HepG2 (cell line): Measurements from ENCODE around the gene NALCN. TPM values are rescaled to one million over a fixed set of nuclear protein-coding genes. Genes with fewer than 3 reads are reported as not detected.

Source experiments
- ATAC-seq: fragments of 200-7000 bp; cut with Tn5 transposase; 3 replicates; pipeline ENCODE4 v1.9.1; 2020; ENCODE audit warnings: mild to moderate bottlenecking, moderate library complexity
- BruUV-seq: library from RNA; stranded (reverse); fragments of 400-500 nt; replicated peaks from 2 replicates; lab custom pipeline; 2021; lab: Mats Ljungman, UMichigan
- CTCF ChIA-PET: fragments of 300-600 bp; formaldehyde crosslinking; extraction: SDS; loops from one replicate; lab custom pipeline; 2021; ENCODE audit warnings: low total read pairs, inconsistent platforms, low intra/inter-chr PET ratio; lab: Yijun Ruan, JAX
- POLR2A ChIA-PET: fragments of 350-600 bp; sonication (Branson Sonifier 250); formaldehyde crosslinking; loops from one replicate; lab custom pipeline; 2020; ENCODE audit warnings: antibody characterized with exemption, inconsistent platforms; lab: Yijun Ruan, JAX
- DNase-seq: peaks from one replicate; pipeline ENCODE4 v3.0.0-alpha.2; 2015; ENCODE audit warnings: low spot score
- FAIRE-seq: peaks from 3 replicates; lab custom pipeline; 2011; peaks lifted over from hg19 to GRCh38; lab: Jason Lieb, UNC
- H2AFZ ChIP-seq: one replicate; pipeline ENCODE4 v1.6.1; 2011; ENCODE audit warnings: low read length, inconsistent platforms
- H3K27ac ChIP-seq: fragments of 300-600 bp; 3 replicates; pipeline ENCODE4 v1.8.0; 2011; ENCODE audit warnings: mixed run types, mild to moderate bottlenecking, mixed read lengths, low read length, inconsistent platforms; ENCODE audit not compliant: insufficient read depth; ENCODE audit errors: extremely low read length
- H3K27me3 ChIP-seq, 2 experiments: fragments of 200-600 bp in 1 of 2; 2 replicates in 1 of 2; 3 replicates in 1 of 2; pipeline versions ENCODE4 v1.6.0 to v1.8.0; 2011; ENCODE audit warnings: low read length in 2 of 2, mild to moderate bottlenecking in 2 of 2, moderate library complexity in 2 of 2, inconsistent platforms in 1 of 2; ENCODE audit not compliant: insufficient read depth in 2 of 2, control insufficient read depth in 1 of 2
- H3K36me3 ChIP-seq, 2 experiments: fragments of 200-600 bp in 1 of 2; replicated peaks in 1 of 2; 2 replicates in 1 of 2; 3 replicates in 1 of 2; pipeline versions ENCODE4 v1.5.1 to v1.8.0; 2011; ENCODE audit warnings: low read length in 2 of 2, inconsistent platforms in 1 of 2; ENCODE audit not compliant: insufficient read depth in 2 of 2, control insufficient read depth in 1 of 2
- H3K4me1 ChIP-seq: 2 replicates; pipeline ENCODE4 v1.5.1; 2012; ENCODE audit warnings: low read length, inconsistent platforms; ENCODE audit not compliant: insufficient read depth
- H3K4me2 ChIP-seq: 2 replicates; pipeline ENCODE4 v1.6.0; 2011; ENCODE audit warnings: low read depth, low read length, inconsistent platforms
- H3K4me3 ChIP-seq, 3 experiments: fragments of 200-600 bp in 1 of 3; sonication (generic), shearing (Covaris generic) in 1 of 3; replicated peaks in 1 of 3; 2 replicates each; pipeline ENCODE4 v1.5.1; 2011 to 2016; ENCODE audit warnings: low read length in 3 of 3, inconsistent platforms in 2 of 3, low read depth in 2 of 3, mild to moderate bottlenecking in 2 of 3, control low read depth in 1 of 3, mixed read lengths in 1 of 3; ENCODE audit not compliant: insufficient read depth in 1 of 3
- H3K79me2 ChIP-seq: one replicate; pipeline ENCODE4 v1.6.1; 2011; ENCODE audit warnings: low read length, inconsistent platforms; ENCODE audit not compliant: insufficient read depth
- H3K9ac ChIP-seq: 2 replicates; pipeline ENCODE4 v1.6.0; 2011; ENCODE audit warnings: mild to moderate bottlenecking, low read depth, low read length, inconsistent platforms; ENCODE audit not compliant: insufficient read depth
- H3K9me3 ChIP-seq: 2 replicates; pipeline ENCODE4 v1.5.1; 2012; ENCODE audit warnings: mild to moderate bottlenecking, low read length
- H4K20me1 ChIP-seq: 2 replicates; pipeline ENCODE4 v1.6.0; 2011; ENCODE audit warnings: inconsistent platforms, mild to moderate bottlenecking, low read length, moderate library complexity; ENCODE audit not compliant: insufficient read depth
- MAFK ChIP-seq, 2 experiments: IDR thresholded peaks in 1 of 2; conservative IDR thresholded peaks in 1 of 2; 2 replicates each; pipeline ENCODE4 v1.6.1; 2011; ENCODE audit warnings: improper control_type of control experiment in 2 of 2, low read length in 2 of 2
- PRMT3 ChIP-seq: sonication (generic); formaldehyde crosslinking; IDR thresholded peaks from 2 replicates; pipeline ENCODE4 v1.8.1; 2022; ENCODE audit warnings: low read depth, mild to moderate bottlenecking, moderate library complexity, missing genetic modification reagents, borderline replicate concordance
- ZBTB20 ChIP-seq: sonication (generic); formaldehyde crosslinking; IDR thresholded peaks from 2 replicates; pipeline ENCODE4 v1.8.1; 2023; ENCODE audit warnings: missing genetic modification reagents, low read depth, mild to moderate bottlenecking, borderline replicate concordance
- ZNF10 ChIP-seq: sonication (generic); formaldehyde crosslinking; IDR thresholded peaks from 2 replicates; pipeline ENCODE4 v1.4.0; 2020; ENCODE audit warnings: mild to moderate bottlenecking, low read depth, missing genetic modification reagents, borderline replicate concordance
- ZNF546 ChIP-seq: sonication (generic); formaldehyde crosslinking; conservative IDR thresholded peaks from 2 replicates; pipeline ENCODE4 v1.8.1; 2023; ENCODE audit warnings: mild to moderate bottlenecking, missing genetic modification reagents
- ZNF547 ChIP-seq: sonication (generic); formaldehyde crosslinking; IDR thresholded peaks from 2 replicates; pipeline ENCODE4 v1.5.1; 2020; ENCODE audit warnings: mild to moderate bottlenecking, missing genetic modification reagents
- ZNF816 ChIP-seq: sonication (generic); formaldehyde crosslinking; IDR thresholded peaks from 2 replicates; pipeline ENCODE4 v1.8.0; 2022; ENCODE audit warnings: missing genetic modification reagents, mild to moderate bottlenecking, borderline replicate concordance
- WGBS: methylation state at CpG from one replicate; pipeline ENCODE4 v1.1.6; 2017; ENCODE audit warnings: low lambda C conversion rate; 5-methylcytosine and 5-hydroxymethylcytosine counted together
- in situ Hi-C: cut with HindIII; loops from 2 replicates; pipeline ENCODE4 v1.10.0; 2017; ENCODE audit warnings: low pct_unique_long_range_greater_than_20kb; ENCODE audit not compliant: extremely low pct_ligation_motif_present
- intact Hi-C: fragments of 100-400 bp; cut with micrococcal nuclease; formaldehyde crosslinking; loops from one replicate; pipeline ENCODE4 v1.10.0; 2022; ENCODE audit not compliant: unreplicated experiment
- polyA plus RNA-seq, 8 experiments: library from polyadenylated mRNA; depleted of rRNA in 3 of 8; stranded (reverse) in 7 of 8; unstranded in 1 of 8; fragments of >200 nt; fragmentation: Illumina TruSeq in 4 of 8; extraction: Trizol in 4 of 8; gene quantifications; 2 replicates each; pipeline versions ENCODE4 v1.2.1 to v1.2.3, GENCODE V29; 2011 to 2016; ENCODE audit warnings: low read depth in 4 of 8, missing spikeins in 1 of 8, mixed read lengths in 1 of 8; ENCODE audit not compliant: insufficient read depth in 1 of 8
- total RNA-seq, 5 experiments: library from RNA; depleted of rRNA; stranded (reverse); fragments of >200 nt; fragmentation: Illumina TruSeq; extraction: Trizol; gene quantifications; 2 replicates each; pipeline ENCODE4 v1.2.3, GENCODE V29; 2016; ENCODE audit warnings: low read depth in 1 of 5
- TF ChIP-seq, protein P1 (sequence below): sonication (generic); formaldehyde crosslinking; IDR thresholded peaks from 2 replicates; pipeline ENCODE4 v1.8.1; 2022; ENCODE audit warnings: mild to moderate bottlenecking, missing genetic modification reagents
- TF ChIP-seq, protein P2 (sequence below): sonication (generic); formaldehyde crosslinking; IDR thresholded peaks from 2 replicates; pipeline ENCODE4 v1.4.0; 2020; ENCODE audit warnings: missing genetic modification reagents
- TF ChIP-seq, protein P3 (sequence below): sonication (generic); formaldehyde crosslinking; IDR thresholded peaks from 2 replicates; pipeline ENCODE4 v1.5.1; 2020; ENCODE audit warnings: mild to moderate bottlenecking, missing genetic modification reagents
- TF ChIP-seq, protein P4 (sequence below): sonication (generic); formaldehyde crosslinking; IDR thresholded peaks from 2 replicates; pipeline ENCODE4 v1.5.1; 2020; ENCODE audit warnings: mild to moderate bottlenecking, moderate library complexity, missing genetic modification reagents

Gene NALCN
- total and polyA plus RNA-seq, 2 of the 13 experiments (the other 11 are each of a cell fraction or from before 2014, with no cell fraction given) = not detected

DNA sequence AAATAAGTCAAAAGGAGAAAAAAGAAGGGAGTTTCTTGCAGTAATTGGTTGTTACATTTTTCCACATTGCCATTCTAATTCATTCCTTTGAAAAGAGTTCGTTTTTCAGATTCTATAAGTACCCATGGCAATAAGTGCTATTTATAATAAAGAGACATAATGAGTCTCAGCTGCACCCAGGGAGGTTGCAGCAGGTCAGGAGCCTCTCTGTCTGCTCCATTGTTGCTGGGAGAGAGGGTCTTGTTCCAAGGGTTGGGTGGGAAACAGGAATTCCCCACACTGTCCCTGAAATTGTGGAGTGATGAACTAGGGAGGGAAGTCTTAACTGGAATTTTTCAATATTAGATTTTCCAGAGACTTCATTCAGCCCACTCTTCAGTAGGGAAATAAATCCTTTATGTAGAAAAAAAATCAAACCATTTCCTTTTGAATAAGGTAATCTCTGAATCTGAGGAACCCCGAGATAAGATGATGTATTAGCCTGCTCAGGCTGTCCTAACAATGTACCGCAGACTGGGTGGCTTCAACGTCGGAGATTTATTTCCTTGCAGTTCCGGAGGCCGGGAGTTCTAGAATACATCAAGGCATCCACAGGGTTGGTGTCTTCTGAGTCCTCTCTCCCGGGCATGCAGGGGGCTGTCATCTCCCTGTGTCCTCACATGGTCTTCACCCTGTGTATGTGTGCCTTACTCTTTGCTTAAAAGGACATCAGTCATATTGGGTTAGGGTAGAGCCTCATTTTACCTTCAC is 399.0 kb downstream of the NALCN start:
- no peak for DNase-seq
- no peak for FAIRE-seq
- no TSS peak for BruUV-seq
- in situ Hi-C loops (no loop called here), intact Hi-C loops (no loop called here)
- no peaks in the 10 kb centered on the region for H3K79me2 ChIP-seq
- H3K27me3 ChIP-seq = peaks cover 0 to 17% of the 10 kb centered on the region in 2 experiments; a peak in 3 of 5 replicates
- H3K4me2 ChIP-seq = no peak overlapping the region
- ATAC-seq = no peak
- H3K9ac ChIP-seq = no peak overlapping the region
- H3K4me3 ChIP-seq = no peak overlapping the region
- H2AFZ ChIP-seq = no peak overlapping the region
- no peaks in the 10 kb centered on the region for H3K9me3 ChIP-seq
- POLR2A ChIA-PET = no interaction called here
- 26% methylated on average over 8 of the region's 8 CpGs for WGBS
- no peak overlapping the region for H3K27ac ChIP-seq
- CTCF ChIA-PET = no interaction called here
- TF ChIP-seq ZBTB20 (CRISPR knock-in tag) = no peak
- TF ChIP-seq, protein P1, sequence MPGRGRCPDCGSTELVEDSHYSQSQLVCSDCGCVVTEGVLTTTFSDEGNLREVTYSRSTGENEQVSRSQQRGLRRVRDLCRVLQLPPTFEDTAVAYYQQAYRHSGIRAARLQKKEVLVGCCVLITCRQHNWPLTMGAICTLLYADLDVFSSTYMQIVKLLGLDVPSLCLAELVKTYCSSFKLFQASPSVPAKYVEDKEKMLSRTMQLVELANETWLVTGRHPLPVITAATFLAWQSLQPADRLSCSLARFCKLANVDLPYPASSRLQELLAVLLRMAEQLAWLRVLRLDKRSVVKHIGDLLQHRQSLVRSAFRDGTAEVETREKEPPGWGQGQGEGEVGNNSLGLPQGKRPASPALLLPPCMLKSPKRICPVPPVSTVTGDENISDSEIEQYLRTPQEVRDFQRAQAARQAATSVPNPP = no peak
- no peak for TF ChIP-seq ZNF816 (CRISPR knock-in tag)
- no peak for TF ChIP-seq ZNF546 (CRISPR knock-in tag)
- TF ChIP-seq, protein P2, sequence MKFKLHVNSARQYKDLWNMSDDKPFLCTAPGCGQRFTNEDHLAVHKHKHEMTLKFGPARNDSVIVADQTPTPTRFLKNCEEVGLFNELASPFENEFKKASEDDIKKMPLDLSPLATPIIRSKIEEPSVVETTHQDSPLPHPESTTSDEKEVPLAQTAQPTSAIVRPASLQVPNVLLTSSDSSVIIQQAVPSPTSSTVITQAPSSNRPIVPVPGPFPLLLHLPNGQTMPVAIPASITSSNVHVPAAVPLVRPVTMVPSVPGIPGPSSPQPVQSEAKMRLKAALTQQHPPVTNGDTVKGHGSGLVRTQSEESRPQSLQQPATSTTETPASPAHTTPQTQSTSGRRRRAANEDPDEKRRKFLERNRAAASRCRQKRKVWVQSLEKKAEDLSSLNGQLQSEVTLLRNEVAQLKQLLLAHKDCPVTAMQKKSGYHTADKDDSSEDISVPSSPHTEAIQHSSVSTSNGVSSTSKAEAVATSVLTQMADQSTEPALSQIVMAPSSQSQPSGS (CRISPR knock-in tag) = no peak
- TF ChIP-seq, protein P3, sequence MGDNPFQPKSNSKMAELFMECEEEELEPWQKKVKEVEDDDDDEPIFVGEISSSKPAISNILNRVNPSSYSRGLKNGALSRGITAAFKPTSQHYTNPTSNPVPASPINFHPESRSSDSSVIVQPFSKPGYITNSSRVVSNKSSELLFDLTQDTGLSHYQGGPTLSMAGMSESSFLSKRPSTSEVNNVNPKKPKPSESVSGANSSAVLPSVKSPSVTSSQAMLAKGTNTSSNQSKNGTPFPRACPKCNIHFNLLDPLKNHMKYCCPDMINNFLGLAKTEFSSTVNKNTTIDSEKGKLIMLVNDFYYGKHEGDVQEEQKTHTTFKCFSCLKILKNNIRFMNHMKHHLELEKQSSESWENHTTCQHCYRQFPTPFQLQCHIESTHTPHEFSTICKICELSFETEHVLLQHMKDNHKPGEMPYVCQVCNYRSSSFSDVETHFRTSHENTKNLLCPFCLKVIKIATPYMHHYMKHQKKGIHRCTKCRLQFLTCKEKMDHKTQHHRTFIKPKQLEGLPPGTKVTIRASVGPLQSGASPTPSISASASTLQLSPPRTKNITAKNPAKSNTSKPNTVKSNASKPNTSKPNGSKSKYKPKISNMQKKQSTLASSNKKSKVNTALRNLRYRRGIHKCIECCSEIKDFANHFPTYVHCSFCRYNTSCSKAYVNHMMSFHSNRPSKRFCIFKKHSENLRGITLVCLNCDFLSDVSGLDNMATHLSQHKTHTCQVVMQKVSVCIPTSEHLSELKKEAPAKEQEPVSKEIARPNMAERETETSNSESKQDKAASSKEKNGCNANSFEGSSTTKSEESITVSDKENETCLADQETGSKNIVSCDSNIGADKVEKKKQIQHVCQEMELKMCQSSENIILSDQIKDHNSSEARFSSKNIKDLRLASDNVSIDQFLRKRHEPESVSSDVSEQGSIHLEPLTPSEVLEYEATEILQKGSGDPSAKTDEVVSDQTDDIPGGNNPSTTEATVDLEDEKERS (CRISPR knock-in tag) = no peak
- TF ChIP-seq, protein P4, sequence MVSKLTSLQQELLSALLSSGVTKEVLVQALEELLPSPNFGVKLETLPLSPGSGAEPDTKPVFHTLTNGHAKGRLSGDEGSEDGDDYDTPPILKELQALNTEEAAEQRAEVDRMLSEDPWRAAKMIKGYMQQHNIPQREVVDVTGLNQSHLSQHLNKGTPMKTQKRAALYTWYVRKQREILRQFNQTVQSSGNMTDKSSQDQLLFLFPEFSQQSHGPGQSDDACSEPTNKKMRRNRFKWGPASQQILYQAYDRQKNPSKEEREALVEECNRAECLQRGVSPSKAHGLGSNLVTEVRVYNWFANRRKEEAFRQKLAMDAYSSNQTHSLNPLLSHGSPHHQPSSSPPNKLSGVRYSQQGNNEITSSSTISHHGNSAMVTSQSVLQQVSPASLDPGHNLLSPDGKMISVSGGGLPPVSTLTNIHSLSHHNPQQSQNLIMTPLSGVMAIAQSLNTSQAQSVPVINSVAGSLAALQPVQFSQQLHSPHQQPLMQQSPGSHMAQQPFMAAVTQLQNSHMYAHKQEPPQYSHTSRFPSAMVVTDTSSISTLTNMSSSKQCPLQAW (CRISPR knock-in tag) = no peak
- no peak for TF ChIP-seq ZNF10 (CRISPR knock-in tag)
- TF ChIP-seq PRMT3 = no peak
- TF ChIP-seq ZNF547 (CRISPR knock-in tag) = no peak
- no peak for TF ChIP-seq MAFK (conservative IDR thresholded peaks at IDR 0.05 in 1 of 2, IDR thresholded peaks at IDR 0.05 in 1 of 2; ENCODE audit: low read length in 2 of 2)
- no peaks in the 10 kb centered on the region for H4K20me1 ChIP-seq
- no peaks in the 10 kb centered on the region for H3K4me1 ChIP-seq
- H3K36me3 ChIP-seq = no peaks in the 10 kb centered on the region
